HG02571 (cell line): Measurements from ENCODE around the gene INAFM2.

Source experiments
- ATAC-seq: cut with Tn5 transposase; IDR thresholded peaks from one replicate; pipeline ENCODE4 v1.9.1; 2021; ENCODE audit warnings: mild to moderate bottlenecking, moderate library complexity; ENCODE audit not compliant: unreplicated experiment

INAFM2 gene

DNA sequence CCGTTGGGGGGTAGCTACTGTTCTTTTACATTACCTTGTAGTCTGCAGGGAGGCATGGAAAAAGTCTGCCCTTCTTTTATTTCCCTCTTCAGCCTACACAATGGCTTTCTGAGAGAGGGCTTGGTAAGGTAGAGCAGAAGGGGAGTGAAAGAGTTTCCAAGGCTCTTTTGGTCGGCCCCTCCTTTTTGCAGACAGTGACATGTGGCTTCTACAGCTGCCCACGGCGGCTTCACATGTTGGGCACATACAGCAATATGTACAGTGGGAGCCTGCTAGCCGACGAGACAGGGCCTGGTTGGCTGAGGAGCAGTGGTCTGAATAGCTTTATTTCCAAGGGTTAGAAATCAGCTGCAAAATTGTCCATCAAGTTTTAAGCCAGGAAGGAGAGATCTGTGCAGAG, 4.0 kb downstream of the INAFM2 start:
- ATAC-seq = no peak

DNA sequence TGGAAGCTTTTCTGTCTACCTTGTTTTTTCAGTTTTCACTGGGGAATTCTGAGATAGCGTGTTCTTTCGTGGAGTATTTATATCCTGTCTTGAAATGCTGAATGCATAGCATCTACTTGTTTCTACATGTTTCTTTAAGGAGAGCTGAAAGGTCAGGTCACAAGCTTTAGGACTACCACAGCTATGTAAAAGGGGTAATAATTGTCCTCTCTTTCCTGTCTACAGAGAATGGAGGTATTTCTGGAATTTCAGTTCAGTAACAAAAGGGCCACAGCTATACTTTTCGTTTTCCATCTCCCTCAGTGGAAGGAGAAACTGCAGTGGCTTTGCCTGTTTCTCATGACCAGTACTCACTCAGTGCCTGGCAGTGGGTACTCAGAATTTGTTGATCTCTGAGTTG, 4.7 kb downstream of the INAFM2 start:
- ATAC-seq = no peak

DNA sequence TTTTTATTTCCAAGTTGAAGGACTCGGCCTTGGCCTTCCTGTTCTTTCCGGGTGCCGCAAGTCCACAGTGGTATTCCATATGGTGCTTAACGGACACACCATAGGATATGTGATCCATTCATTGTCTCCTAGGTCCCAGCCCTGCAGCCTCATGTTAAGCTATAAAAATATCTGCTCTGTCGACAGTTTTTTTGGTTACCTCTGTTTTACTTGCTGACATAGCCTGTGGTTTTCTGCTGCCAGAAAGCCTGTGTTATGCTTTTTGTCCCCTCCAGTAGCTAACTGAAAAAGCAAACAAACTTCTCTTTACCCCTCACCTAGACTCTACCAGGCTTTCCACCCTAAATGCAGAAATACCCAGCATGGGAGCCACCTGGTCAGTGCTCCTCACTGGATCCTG, 5.3 kb downstream of the INAFM2 start:
- ATAC-seq = no peak

DNA sequence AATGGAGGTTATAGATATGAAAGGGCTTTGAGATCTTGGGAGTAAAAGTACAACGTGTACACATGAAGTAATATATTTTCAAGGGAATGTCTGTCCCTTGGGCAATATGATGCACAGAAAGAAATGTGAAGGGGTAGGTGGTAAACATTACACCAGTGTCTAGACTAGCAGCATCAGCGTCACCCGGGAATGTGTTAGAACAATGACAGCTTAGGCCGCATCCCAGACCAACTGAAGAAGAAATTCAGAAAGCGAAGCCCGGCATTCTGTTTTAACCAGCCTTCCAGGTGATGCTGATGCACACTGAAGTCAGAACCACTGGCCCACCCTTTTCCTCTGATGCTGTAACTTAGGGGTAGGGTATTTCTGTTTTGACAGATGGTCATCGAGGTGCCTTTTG, 6.3 kb downstream of the INAFM2 start:
- no peak for ATAC-seq

DNA sequence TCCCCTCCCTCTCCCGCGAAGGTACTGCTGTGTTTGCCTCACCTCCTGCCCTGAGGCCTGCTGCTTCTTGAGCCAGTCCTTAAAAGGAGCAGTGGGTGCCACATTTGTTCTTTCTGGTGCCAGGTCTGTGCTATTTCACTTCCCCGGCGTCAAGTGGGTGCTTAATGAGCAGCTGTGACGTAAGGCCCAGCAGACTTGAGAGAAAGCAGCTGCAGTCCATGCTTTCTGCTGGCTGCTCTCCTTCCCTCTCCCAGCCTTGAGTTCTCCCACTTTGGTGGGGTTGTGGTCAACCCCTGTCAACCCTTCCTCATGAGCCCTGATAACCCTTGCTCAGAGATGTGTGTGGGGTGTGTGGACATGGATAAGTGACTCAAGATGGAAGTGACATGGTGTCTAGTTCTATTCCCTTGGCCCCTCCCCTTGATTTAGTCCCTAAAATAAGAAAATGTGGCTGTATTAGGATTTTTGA, 6.9 kb downstream of the INAFM2 start:
- ATAC-seq = no peak

DNA sequence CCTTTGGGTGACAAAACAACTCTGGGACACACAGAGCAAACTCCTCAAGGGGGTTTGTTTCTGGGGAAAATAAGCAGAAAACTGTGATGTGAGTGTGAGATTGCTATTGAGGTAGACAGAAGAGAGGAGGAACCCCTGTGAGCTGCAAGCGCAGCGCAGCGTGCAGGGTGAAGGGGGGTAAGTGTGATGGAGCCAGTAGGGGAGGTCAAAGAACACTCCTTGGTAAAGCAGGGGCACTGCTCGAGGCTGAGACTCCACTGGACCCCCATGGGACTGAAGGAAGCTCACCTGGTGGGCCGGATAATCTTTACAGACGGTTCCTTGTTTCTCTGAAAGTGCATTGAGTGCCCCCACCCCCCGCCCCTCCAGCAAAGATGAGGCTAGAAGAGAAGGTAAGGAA, 7.5 kb downstream of the INAFM2 start:
- no peak for ATAC-seq

DNA sequence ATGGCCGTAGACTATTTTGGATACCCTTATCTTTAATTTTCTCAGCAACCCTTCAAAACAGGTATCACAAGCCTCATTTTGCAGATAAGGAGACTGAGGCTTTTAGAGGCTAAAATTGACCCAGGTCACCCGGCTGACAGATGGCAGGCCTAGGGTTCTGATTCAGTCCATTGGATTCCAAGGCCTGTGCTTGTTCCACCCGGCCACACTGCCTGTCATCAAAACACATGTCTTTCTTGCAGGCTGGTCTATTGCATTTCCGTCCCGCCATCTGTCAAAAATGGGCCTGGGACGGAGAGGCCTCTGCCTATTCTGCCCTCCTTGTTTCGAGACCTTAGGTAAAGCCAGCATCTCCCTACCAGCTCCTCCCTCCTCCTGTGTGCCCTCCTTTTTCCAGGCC, 8.1 kb downstream of the INAFM2 start:
- no peak for ATAC-seq

DNA sequence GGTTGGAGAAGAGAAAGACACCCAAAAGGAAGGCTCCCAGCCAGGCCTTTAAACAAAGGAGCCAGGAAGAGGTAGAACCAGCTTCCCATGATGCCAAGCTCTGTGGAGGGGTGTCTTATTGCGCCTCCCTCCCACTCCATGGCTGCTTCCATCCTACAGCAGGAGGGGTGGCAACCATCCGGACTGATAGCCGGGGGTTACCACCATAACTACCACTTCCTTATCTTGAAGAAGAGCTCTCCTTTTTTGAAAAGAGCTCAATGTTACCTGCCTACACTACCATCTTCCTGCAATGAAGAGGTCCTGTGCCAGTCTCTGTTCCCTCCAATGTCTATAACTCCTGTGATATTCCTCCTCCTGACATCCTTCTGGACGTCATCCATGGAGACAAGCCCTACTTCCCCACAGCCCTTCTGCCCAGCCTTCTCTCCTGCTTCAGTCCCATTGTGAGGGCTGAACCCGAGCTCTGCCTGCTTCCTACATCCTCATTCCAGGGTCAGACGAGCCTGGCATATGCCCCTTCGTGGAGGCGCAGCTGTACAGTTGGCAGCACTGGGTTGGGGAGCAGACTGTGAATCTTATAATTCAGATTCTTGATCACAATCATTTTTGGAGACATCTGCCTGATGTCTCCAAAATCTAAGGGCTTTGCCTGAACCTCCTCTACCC, 8.8 kb downstream of the INAFM2 start:
- no peak for ATAC-seq

DNA sequence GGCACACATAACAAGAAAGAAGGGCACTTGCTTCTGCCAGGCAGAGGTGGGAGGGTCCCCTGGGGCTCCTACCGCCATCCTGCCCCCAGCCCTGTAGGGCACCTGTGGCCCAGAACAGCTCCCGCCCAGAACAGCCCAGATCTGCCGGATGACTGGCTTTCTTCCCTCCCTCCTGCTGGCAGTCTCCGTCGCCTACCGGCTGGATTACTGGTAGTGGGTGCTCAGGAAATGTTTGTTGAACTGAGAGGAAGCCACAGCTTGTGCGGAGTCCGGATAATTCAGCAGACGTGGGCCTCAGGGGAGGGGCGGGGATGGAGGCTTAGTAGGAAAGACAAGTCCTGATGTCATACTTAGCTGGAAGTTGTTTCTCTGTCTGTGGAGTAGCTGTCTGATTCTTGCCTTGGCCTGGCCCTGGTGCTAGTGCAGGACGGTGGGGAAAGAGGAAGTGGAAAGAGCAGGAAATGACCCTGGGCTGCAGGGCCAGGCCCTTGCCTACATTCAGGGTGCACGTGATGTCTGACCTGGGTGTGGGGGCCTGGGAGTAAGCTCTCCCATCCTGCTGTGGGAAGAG, 10.5 kb downstream of the INAFM2 start:
- no peak for ATAC-seq

DNA sequence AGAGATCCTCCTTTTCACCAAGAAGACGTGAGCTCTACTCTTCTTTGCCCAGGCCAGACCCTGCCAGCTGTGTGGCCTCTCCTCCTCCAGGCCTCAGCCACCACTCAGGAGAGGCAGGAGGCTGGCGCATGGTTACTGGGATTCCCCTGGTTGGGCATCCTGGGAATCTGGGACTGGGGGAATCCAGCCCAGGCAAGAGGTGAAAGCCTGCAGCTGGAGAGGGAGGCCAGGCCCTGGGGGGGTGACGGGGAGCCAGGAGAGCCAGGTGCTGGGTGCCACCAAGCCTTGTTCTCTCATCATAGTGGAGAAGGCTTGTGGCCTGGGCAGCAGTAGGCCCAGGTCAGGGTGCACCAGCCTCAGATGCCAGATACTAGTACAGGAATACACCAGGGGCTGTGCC, 11.0 kb downstream of the INAFM2 start:
- ATAC-seq = no peak

DNA sequence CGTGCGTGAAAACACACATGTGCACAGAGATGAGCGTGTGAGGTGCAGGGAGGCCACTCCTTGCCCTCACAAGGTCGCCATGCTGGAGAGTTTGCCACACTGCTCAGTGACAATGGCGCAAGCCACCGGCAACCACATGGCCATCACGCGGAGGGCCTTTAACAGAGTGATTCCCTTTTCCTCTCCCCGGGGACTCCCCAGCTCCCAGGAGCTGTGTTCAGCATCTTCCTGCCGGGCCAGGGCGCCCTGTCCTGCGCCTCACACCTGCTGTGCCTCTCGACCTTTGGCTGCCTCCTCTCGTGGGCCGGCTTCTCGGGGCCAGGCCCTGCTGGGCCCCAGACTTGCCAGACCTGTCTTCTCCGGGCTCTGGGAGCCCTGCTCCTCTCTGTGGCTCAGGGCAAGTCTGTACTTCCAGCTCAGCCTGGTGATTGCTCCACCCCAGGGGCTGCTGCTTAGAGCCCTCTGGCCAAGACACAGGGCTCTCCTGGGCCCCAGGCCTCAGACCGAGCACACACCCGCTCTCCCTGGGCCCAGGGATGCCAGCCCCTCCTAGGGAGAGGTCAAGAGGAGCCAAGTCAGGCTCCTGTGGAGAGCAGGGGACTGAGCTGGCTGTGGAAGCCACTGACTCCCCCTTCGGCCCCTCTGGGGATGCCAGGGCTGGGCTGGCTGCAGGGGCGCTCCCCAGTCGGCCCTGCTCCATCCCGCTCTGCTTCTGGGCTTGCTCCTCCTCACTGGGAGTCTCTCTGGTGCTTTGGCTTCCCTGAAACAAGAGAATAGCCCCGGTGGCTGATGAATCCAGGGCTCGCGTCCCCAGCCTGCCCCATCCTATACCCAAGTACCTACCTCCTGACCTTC, 11.7 kb downstream of the INAFM2 start:
- no peak for ATAC-seq

DNA sequence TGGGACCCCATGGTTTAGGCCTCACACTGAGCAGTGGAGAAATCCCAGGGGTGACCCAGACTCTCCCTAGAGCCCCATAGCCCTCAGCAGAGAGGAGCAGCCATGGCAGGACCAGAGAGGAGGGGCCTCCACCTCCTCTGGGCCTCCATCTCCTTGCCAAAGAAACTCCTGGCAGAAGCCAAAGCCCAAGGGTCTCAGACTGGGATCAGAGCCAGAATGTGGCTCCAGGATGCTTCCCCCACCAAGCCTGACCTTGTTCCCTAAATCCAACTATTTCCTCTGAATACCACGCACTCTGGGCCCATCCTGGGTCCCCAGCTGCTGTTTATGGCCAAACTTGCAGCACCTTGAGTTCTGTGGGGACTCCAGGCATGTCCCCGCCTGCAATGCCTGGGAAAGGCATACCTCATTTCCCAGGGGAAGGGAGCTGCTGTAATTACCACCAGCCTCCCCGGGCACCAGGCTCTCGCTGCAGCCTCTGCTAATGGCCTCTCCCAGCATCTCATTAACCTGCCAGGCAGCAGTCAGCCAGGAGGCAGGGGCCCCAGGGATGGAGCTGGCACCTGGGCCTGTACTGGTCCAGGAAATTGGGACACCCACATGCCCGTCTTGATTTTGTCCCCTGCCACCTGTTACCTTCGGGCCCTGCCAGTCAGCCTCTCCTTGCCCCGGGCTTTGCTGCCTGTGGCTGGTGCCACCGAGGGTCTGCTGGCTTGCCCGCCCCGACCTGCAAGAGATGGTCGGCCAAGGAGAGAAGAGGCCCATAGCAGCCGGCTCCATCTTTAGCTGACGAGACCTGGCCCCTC, 12.6 kb downstream of the INAFM2 start:
- ATAC-seq = no peak

DNA sequence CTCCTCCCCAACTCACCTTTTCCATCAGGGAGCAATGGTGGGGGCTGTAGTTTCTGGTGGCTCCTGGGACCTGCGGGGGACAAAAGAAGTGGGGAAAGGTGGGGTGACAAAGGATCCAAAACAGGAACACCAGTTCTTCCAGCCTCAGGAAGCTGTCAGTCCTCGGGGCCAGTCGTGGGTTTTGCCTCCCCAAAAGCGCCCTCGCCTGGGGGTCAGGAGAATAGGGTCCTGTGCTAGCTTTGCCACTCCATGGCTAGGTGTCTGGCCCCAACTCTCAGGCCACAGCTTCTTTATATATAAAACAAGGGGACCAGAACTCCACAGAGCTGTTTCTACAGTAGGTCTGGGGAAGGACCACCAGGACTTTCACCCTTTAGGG, 13.2 kb downstream of the INAFM2 start:
- no peak for ATAC-seq

DNA sequence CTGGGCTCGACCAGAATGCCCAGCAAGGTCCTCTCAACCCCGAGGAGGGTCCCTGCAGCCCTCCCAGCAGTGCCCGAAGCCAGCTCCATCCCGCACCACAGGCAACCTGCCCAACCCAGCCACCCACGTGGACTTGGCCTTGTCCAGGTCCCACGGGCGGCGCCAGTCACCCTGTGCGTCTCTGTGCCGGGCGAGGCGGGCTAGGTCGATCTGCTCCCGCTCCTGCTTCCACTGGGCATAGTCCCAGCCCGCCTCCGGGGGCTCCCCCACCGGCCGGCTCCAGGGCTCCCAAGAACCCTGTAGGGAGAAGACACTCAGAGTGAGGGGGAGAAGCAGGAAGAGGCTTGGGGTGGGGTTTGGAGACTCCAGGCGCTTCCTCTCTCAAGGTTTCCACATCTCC, 14.1 kb downstream of the INAFM2 start:
- no peak for ATAC-seq

DNA sequence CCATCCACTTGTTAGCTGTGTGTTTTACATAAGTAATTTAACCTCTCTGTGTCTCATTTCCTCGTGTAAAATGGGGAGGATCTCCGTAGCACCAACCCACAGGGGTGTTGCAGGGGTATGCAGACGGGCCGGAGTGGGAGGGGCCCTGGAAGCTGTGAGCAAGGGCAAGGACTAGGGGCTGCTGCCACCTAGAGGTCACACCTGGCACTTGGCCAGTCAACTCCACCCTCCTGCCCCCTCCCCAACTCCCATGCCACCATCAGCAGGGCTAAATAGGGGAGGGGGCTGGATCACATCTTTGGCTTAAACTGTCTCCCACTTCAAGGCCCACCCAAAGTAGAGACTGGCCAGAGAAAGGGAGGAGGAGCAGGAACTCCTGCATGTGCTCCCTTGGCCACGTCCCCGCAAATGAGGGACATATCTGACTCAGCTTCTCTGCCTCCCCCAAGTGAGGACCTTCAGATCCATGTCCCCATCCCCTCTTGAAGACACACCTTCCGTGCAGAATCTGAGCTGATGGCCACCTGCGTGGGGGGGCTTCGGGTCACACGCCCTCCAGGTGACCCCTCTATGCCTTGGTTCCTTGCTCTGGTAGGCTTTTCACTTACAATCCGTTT, 14.7 kb downstream of the INAFM2 start:
- ATAC-seq = no peak

DNA sequence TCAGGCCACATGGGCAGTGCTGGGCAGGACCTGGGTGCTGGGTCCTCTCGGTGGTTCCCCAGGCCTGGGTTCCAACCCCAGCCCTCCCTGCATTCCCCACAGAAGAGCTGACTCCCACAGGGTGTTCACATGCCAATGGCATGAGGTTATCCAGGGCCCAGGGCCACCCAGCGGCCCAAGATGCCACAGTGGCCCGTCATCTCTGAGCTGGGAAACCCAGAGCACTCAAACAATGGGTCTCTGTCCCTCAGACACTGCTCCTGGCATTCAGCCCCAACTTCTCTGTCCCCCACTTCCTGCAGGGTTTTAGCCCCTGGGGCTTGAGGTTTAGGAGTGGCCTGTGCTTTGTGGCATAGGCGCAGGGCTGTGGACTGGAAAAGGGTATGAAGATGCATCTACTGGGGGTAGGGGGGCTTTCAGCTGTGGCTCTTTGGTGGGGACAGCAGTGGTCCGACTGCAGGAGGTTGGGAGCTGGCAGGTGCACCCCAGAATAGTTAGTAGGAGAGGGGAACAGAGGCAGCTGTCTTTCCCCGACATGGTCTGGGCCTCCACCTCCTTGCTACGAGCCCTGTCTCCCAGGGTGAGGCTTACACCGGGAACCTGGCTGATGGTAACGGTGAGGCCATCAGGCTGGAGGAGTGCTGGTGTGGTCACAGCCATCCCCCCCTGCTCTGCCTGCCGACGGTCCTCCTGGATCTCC, 15.6 kb downstream of the INAFM2 start:
- ATAC-seq = no peak

DNA sequence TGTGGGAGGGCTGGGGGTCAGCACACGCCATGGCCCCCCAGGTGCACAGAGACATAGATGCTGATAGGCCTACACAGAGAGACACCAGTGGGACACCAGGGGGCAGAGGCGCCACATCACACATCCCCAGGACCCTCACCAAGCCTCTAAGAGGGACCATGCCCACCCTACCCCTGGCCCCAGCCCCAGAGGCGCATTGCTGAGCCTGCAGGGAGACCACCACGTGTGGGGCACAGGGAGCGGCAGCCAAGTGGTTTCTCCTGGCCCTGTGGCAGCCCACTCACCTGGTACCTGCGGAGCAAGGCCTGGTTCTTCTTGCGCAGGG, 16.1 kb downstream of the INAFM2 start:
- ATAC-seq = no peak

DNA sequence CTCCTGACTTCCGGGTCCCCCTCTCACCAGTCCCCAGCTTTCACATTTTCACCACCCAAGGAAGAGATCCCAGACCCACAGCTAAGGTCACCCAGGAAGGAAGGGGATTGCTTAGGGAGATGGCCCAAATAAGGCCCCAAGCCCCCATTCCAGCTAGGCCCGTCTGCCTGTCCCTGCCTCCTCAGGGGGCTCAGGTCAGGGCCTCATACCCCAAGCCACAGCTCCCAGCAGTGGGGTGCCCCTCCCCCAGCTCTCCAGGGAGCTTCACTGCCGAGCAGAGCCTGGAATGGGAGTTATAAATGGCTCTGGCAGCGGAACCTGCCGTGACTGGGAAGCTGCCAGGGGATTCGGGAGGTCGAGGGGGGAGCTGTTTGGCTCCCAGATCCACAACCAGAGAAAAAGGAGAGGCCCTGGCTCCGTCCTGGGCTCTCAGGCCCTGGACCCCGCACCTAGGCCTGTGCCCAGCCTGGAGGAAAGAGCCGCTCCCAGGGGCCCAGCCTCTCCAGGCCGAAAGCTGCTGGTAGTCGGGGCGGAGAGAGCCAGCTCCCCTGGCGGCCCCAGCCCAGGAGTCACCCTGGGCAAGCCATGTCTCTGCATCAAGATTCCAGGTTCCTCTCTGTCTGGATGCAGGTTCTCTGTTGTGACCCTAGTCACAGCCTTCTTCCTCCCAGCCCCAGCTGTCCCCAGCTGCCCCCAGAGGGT, 16.7 kb downstream of the INAFM2 start:
- ATAC-seq = no peak

DNA sequence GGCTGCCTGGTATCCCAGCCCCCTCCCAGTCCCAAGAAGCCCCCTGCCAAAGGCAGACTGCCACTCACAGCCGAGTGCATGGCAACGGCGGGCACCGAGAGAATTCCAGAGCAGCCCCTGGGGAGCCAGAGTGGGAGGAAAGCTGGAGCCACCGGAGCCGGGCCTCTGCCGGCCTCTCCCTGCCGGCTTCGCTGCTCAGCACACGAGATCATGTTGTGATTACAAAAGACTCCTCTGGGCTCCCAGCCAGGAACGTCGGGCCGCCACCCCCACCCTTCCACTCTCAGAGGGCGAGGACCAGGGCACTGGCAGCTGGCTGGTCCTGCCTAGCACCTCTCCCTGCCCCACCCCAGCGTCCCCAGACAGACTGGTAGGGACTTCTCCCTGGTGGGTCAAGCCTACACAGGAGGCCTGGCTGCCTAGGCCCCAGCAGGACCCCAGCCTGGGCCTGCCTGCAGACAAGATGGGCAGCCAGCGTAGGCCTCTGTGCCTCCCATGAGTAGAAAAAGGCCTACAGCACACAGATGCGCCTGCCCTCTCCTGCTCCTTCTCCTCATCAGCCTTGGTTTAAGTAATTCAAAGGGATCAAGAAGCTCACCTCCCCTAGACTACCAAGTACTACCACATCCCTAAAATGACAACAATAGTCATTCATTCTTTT, 17.4 kb downstream of the INAFM2 start, which contains the start of gene CCDC9B:
TSS of gene CCDC9B (minus strand) at position 200 of the 661 bp plus-strand sequence. CDS start at position 80, 120 bp downstream.
- no peak for ATAC-seq
